A673 (cell line): ENCODE data around the gene PEX26. TPM values are rescaled to one million over a fixed set of nuclear protein-coding genes. Genes with fewer than 3 reads are reported as not detected.
"Not testable (repeated sequence)": the region's sequence is repeated elsewhere in the genome, so short reads cannot be mapped to it uniquely, and the experiment has no call there.

Experiments used
- BruUV-seq: library from RNA; stranded (reverse); fragments of 400-500 nt; replicated peaks from 2 replicates; lab custom pipeline; 2021; lab: Mats Ljungman, UMichigan
- CTCF ChIA-PET: fragments of 300-600 bp; sonication (Branson Sonifier 250); formaldehyde crosslinking; loops from one replicate; lab custom pipeline; 2022; ENCODE audit warnings: antibody characterized with exemption; lab: Charles Lee
- POLR2A ChIA-PET: fragments of 300-600 bp; sonication (Branson Sonifier 250); formaldehyde crosslinking; loops from one replicate; lab custom pipeline; 2022; ENCODE audit warnings: antibody characterized with exemption; ENCODE audit not compliant: low non-redundant PET; lab: Charles Lee
- DNase-seq: peaks from one replicate; pipeline ENCODE4 v3.0.0-alpha.2; 2015; ENCODE audit warnings: low spot score
- H3K27ac ChIP-seq: fragments of 200-600 bp; sonication (generic); 2 replicates; pipeline ENCODE4 v1.5.1; 2016; ENCODE audit warnings: mixed run types, low read depth, mild to moderate bottlenecking, mixed read lengths, antibody characterized with exemption, low read length; ENCODE audit not compliant: poor library complexity, severe bottlenecking
- H3K27me3 ChIP-seq: fragments of 200-600 bp; sonication (generic); replicated peaks from 2 replicates; pipeline ENCODE4 v1.6.1; 2017; ENCODE audit warnings: mixed run types, low read depth, mild to moderate bottlenecking, mixed read lengths, antibody characterized with exemption, low read length; ENCODE audit not compliant: insufficient read depth, poor library complexity
- H3K36me3 ChIP-seq: fragments of 200-600 bp; sonication (generic); 2 replicates; pipeline ENCODE4 v1.6.1; 2016; ENCODE audit warnings: mixed run types, mild to moderate bottlenecking, mixed read lengths, antibody characterized with exemption, low read length; ENCODE audit not compliant: insufficient read depth, poor library complexity, severe bottlenecking
- H3K4me1 ChIP-seq: fragments of 200-600 bp; sonication (generic); 2 replicates; pipeline ENCODE4 v1.6.1; 2017; ENCODE audit warnings: mixed run types, mild to moderate bottlenecking, mixed read lengths, antibody characterized with exemption, low read length; ENCODE audit not compliant: insufficient read depth, poor library complexity, severe bottlenecking
- H3K4me3 ChIP-seq: fragments of 200-600 bp; sonication (generic); 2 replicates; pipeline ENCODE4 v1.5.1; 2016; ENCODE audit warnings: low read depth, mixed run types, mild to moderate bottlenecking, mixed read lengths, low read length; ENCODE audit not compliant: poor library complexity, severe bottlenecking
- H3K9me3 ChIP-seq: fragments of 200-600 bp; sonication (generic); 2 replicates; pipeline ENCODE4 v1.6.1; 2016; ENCODE audit warnings: mixed run types, low read depth, mild to moderate bottlenecking, mixed read lengths, antibody characterized with exemption, low read length; ENCODE audit not compliant: poor library complexity, severe bottlenecking
- EZH2 ChIP-seq: fragments of 200-600 bp; sonication (generic); IDR thresholded peaks from 2 replicates; pipeline ENCODE4 v1.6.1; 2017; ENCODE audit warnings: borderline replicate concordance, low read depth, mild to moderate bottlenecking, mixed read lengths, antibody characterized with exemption, low read length; ENCODE audit not compliant: poor library complexity, severe bottlenecking
- intact Hi-C: fragments of 100-400 bp; cut with micrococcal nuclease; formaldehyde crosslinking; loops from one replicate; pipeline ENCODE4 v1.10.0; 2022; ENCODE audit not compliant: unreplicated experiment
- total RNA-seq: library from RNA; stranded (reverse); gene quantifications from 2 replicates; pipeline ENCODE4 v1.2.3, GENCODE V29; 2021
- TF ChIP-seq, protein P1 (sequence below): fragments of 300-800, 200-600 bp; sonication (generic); conservative IDR thresholded peaks from 2 replicates; pipeline ENCODE4 v1.5.1; 2017; ENCODE audit warnings: low read depth, mild to moderate bottlenecking, antibody characterized with exemption, low read length, moderate library complexity, mixed read lengths

The PEX26 gene
- total RNA-seq, 1 experiment from 2014 or later = 36.9 TPM

DNA sequence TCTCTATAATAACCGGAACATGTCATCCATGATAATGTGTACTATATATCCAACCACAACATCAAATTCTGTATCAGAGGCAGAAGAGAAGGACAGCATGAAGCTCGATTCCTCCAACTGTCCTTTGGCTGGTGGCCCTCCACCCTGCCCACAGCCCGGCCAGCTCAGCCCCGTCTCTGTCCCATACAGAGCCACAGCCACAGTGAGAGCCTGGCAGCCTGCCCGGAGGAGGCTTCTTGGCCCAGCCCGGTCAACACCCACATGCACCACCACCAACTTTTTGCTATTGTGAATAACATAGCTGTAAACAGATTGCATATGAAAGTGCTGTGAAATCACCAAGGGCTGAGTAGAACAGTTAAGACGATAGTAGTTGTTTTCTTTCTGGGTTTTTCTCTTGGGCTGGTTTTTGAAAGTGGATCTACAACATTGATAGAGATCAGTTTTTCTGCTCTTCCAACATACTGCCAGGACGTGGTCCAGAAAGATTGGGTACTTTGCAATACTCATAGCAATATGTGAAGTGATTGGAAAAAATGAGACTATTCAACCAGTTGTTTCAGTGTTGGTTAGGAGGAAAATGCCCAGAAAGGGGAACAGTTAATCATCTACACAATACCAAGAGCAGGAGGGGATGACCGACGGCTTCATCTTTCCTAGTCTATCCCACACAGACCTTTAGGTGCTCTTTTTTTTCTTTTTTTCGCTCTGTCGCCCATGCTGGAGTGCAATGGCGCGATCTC is 25.9 kb downstream of the PEX26 start:
- Histone ChIP-seq H3K27ac (no peak overlapping the region), H3K4me1 (no peaks in the 10 kb centered on the region), H3K9me3 (no peaks in the 10 kb centered on the region), H3K27me3 (no peaks in the 10 kb centered on the region), H3K36me3 (no peaks in the 10 kb centered on the region), H3K4me3 (no peak overlapping the region)
- no peak for DNase-seq
- no peak for TF ChIP-seq EZH2
- CTCF ChIA-PET = no interaction called here
- intact Hi-C loops = no loop called here
- POLR2A ChIA-PET = no interaction called here
- BruUV-seq = no TSS peak

DNA sequence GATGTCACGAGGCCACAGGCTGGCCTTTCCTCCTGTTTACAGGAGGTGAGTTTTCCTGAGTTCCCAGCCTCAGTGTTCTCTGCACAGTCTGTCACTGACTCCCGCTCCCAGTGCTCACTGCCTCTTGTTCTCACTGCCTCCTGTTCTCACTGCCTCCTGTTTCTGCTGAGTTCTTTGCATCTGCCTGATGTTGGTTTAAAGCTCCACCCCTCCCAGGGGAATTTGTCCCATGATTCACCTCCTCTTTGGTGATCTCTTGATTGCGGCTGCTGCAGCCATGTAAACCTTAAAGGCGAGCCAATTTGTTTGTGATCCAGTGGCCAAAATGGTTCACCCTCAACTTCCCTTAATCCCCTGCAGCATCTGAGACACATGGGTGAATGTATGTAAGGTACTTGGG is 26.8 kb downstream of the PEX26 start:
- no peak for TF ChIP-seq EZH2
- TF ChIP-seq, protein P1, sequence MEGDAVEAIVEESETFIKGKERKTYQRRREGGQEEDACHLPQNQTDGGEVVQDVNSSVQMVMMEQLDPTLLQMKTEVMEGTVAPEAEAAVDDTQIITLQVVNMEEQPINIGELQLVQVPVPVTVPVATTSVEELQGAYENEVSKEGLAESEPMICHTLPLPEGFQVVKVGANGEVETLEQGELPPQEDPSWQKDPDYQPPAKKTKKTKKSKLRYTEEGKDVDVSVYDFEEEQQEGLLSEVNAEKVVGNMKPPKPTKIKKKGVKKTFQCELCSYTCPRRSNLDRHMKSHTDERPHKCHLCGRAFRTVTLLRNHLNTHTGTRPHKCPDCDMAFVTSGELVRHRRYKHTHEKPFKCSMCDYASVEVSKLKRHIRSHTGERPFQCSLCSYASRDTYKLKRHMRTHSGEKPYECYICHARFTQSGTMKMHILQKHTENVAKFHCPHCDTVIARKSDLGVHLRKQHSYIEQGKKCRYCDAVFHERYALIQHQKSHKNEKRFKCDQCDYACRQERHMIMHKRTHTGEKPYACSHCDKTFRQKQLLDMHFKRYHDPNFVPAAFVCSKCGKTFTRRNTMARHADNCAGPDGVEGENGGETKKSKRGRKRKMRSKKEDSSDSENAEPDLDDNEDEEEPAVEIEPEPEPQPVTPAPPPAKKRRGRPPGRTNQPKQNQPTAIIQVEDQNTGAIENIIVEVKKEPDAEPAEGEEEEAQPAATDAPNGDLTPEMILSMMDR = no peak
- POLR2A ChIA-PET = no interaction called here
- intact Hi-C loops = no loop called here

DNA sequence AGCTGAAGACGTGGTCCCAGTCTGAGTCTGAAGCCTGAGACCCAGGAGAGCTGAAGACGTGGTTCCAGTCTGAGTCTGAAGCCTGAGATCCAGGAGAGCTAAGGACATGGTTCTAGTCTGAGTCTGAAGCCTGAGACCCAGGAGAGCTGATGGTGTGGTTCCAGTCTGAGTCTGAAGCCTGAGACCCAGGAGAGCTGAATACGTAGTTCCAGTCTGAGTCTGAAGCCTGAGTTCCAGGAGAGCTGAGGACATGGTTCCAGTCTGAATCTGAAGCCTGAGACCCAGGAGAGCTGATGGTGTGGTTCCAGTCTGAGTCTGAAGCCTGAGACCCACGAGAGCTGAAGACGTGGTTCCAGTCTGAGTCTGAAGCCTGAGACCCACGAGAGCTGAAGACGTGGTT is 28.2 kb downstream of the PEX26 start:
- CTCF ChIA-PET = not testable (repeated sequence)

More for the DNA sequence above, 26.8 kb downstream of the PEX26 start:
- H3K36me3 ChIP-seq = no peaks in the 10 kb centered on the region
- no peaks in the 10 kb centered on the region for H3K27me3 ChIP-seq
- CTCF ChIA-PET = no interaction called here
- DNase-seq = peak; percentile 52
- H3K4me3 ChIP-seq = no peak overlapping the region
- BruUV-seq = no TSS peak
- H3K4me1 ChIP-seq = no peaks in the 10 kb centered on the region
- H3K27ac ChIP-seq = no peak overlapping the region
- H3K9me3 ChIP-seq = no peaks in the 10 kb centered on the region

DNA sequence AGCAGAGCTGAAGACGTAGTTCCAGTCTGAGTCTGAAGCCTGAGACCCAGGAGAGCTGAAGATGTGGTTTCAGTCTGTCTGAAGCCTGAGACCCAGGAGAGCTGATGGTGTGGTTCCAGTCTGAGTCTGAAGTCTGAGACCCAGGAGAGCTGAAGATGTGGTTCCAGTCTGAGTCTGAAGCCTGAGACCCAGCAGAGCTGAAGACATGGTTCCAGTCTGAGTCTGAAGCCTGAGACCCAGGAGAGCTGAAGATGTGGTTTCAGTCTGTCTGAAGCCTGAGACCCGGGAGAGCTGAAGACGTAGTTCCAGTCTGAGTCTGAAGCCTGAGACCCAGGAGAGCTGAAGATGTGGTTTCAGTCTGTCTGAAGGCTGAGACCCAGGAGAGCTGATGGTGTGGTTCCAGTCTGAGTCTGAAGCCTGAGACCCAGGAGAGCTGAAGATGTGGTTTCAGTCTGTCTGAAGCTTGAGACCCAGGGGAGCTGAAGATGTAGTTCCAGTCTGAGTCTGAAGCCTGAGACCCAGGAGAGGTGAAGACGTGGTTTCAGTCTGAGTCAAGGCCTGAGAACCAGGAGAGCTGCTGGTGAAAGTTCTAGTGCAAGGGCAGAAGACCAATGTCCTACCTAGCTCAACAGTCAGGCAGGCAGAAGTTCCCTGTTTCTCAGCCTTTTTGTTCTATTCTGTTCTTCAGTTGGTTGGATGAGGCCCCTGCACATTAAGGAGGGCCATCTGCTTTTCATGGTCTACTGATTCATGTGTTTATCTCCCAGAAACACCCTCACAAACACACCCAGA is 29.0 kb downstream of the PEX26 start:
- H3K4me3 ChIP-seq, BruUV-seq, H3K9me3 ChIP-seq, H3K27ac ChIP-seq, CTCF ChIA-PET, H3K4me1 ChIP-seq, DNase-seq, intact Hi-C loops, H3K36me3 ChIP-seq, H3K27me3 ChIP-seq, POLR2A ChIA-PET: not testable (repeated sequence)

More for the DNA sequence above, 28.2 kb downstream of the PEX26 start:
- intact Hi-C loops, H3K27ac ChIP-seq, H3K36me3 ChIP-seq, POLR2A ChIA-PET, H3K4me3 ChIP-seq, H3K9me3 ChIP-seq, H3K4me1 ChIP-seq, BruUV-seq, DNase-seq, H3K27me3 ChIP-seq: not testable (repeated sequence)
